Esophagus muscularis mucosa (tissue), 3 donors: ENCODE data around the gene CD80.

Source experiments
- CTCF ChIP-seq, 3 experiments: fragments of 200-600 bp in 2 of 3; fragments of 450-650 bp in 1 of 3; sonication (generic) in 2 of 3; IDR thresholded peaks; one replicate each; pipeline ENCODE4 v1.5.1; 2017 to 2019; ENCODE audit warnings: antibody characterized with exemption in 3 of 3, mild to moderate bottlenecking in 2 of 3, moderate library complexity in 1 of 3
- POLR2A ChIP-seq: fragments of 450-650 bp; IDR thresholded peaks from one replicate; pipeline ENCODE4 v1.6.1; 2017; ENCODE audit warnings: antibody characterized with exemption, moderate library complexity, mild to moderate bottlenecking, low read depth
- POLR2AphosphoS5 ChIP-seq, 2 donors: sonication (generic); formaldehyde crosslinking; IDR thresholded peaks; one replicate each; pipeline ENCODE4 v1.6.1; 2017; ENCODE audit warnings: antibody characterized with exemption in 2 of 2

GRCh38 chr3:119604878-119605277 lies 45.5 kb upstream of the CD80 start:
- TF ChIP-seq POLR2AphosphoS5 (IDR thresholded peaks at IDR 0.05), result no peak
- no peak for TF ChIP-seq CTCF (IDR thresholded peaks at IDR 0.05)
- no peak for TF ChIP-seq POLR2A
